Kidney (tissue), 14 donors: ENCODE results near the gene INHA. TPM values are rescaled to one million over a fixed set of nuclear protein-coding genes. Genes with fewer than 3 reads are reported as not detected.
A peak's percentile ranks its signal among the peaks of the same experiment; 100 is the strongest.

Experiments
- DNase-seq, 5 donors: peaks; one replicate each; pipeline ENCODE4 v3.0.0-alpha.2; 2013 to 2020
- FAIRE-seq: peaks from 2 replicates; lab custom pipeline; 2012; peaks lifted over from hg19 to GRCh38; lab: Jason Lieb, UNC
- H3K27ac ChIP-seq, 2 donors: one replicate each; pipeline ENCODE4 v1.7.0; 2013; ENCODE audit warnings: low read depth in 2 of 2, low read length in 2 of 2, inconsistent platforms in 1 of 2
- H3K27me3 ChIP-seq: one replicate; pipeline ENCODE4 v1.7.1; 2013; ENCODE audit warnings: low read length, inconsistent platforms; ENCODE audit not compliant: control insufficient read depth, insufficient read depth
- H3K36me3 ChIP-seq, 3 donors: one replicate each; pipeline versions ENCODE4 v1.7.0 to v1.7.1; 2013; ENCODE audit warnings: low read length in 3 of 3, control low read depth in 1 of 3, inconsistent platforms in 1 of 3; ENCODE audit not compliant: insufficient read depth in 3 of 3, control insufficient read depth in 2 of 3
- H3K4me1 ChIP-seq, 3 donors: one replicate each; pipeline versions ENCODE4 v1.7.0 to v1.7.1; 2013; ENCODE audit warnings: low read length in 3 of 3, inconsistent platforms in 1 of 3, low read depth in 1 of 3; ENCODE audit not compliant: control insufficient read depth in 2 of 3, insufficient read depth in 2 of 3
- H3K4me3 ChIP-seq, 3 donors: one replicate each; pipeline versions ENCODE4 v1.7.0 to v1.8.1; 2013; ENCODE audit warnings: low read length in 3 of 3, control low read depth in 1 of 3, inconsistent platforms in 1 of 3
- H3K9ac ChIP-seq, 3 donors: one replicate each; pipeline versions ENCODE4 v1.7.0 to v1.7.1; 2013; ENCODE audit warnings: low read length in 3 of 3, control low read depth in 1 of 3, inconsistent platforms in 1 of 3
- H3K9me3 ChIP-seq, 3 donors: one replicate each; pipeline versions ENCODE4 v1.7.0 to v1.7.1; 2013; ENCODE audit warnings: low read length in 3 of 3, control low read depth in 1 of 3, inconsistent platforms in 1 of 3; ENCODE audit not compliant: control insufficient read depth in 2 of 3, insufficient read depth in 1 of 3
- CTCF ChIP-seq: IDR thresholded peaks from 3 replicates; pipeline ENCODE4 v1.5.1; 2012; ENCODE audit warnings: mild to moderate bottlenecking, moderate library complexity, borderline replicate concordance; ENCODE audit not compliant: insufficient read depth; ENCODE audit errors: extremely low read depth
- intact Hi-C: fragments of 100-400 bp; cut with DNase I; formaldehyde crosslinking; loops from one replicate; pipeline ENCODE4 v1.11.1; 2022
- polyA plus RNA-seq: library from polyadenylated mRNA; stranded (reverse); fragments of 350-450 nt; fragmentation: Illumina TruSeq; extraction: RNeasy Lipid Tissue Mini Kit (QIAGEN cat#74804); gene quantifications from one replicate; pipeline ENCODE4 v1.2.3, GENCODE V29; 2014; ENCODE audit warnings: low read depth, low replicate concordance; ENCODE audit not compliant: insufficient read depth
- total RNA-seq: library from RNA; stranded (reverse); fragmentation: NEBNext Ultra II Directional; extraction: Animal tissue kit (Norgen Biotek cat#: 25700); gene quantifications from one replicate; pipeline ENCODE4 v1.2.1, GENCODE V29; 2021
- donor health status: control.
- donor health status: control.
- donor health status: control.
- donor health status: control.
- donor health status: control.
- donor health status: DM: yes; HTN: yes; CAD: no.
- donor health status: Normal renal cell carcinoma (clear cell type).

INHA gene
- total and polyA plus RNA-seq, 2 donors from 2014 or later = 1.2 to 2.5 TPM

GRCh38 chr2:219609149-219609750 lies 37.1 kb downstream of the INHA start:
- Histone ChIP-seq H3K9ac (no peak overlapping the region), H3K27me3 (no peaks in the 10 kb centered on the region), H3K4me1 (no peaks in the 10 kb centered on the region), H3K36me3 (peaks cover 0 to 35% (median 16%) of the 10 kb centered on the region in 3 donors), H3K4me3 (no peak overlapping the region), H3K27ac (no peak overlapping the region), H3K9me3 (no peaks in the 10 kb centered on the region)
- no peak for TF ChIP-seq CTCF
- no peak for FAIRE-seq
- intact Hi-C loops = no loop called here
- DNase-seq = no peak

- H3K4me3 ChIP-seq = no peak overlapping the region
- no peak overlapping the region for H3K9ac ChIP-seq
- TF ChIP-seq CTCF = no peak
- DNase-seq (no peak), FAIRE-seq (no peak)
- H3K4me1 ChIP-seq = no peaks in the 10 kb centered on the region
- intact Hi-C loops = no loop called here
- no peaks in the 10 kb centered on the region for H3K9me3 ChIP-seq
- H3K27ac ChIP-seq = no peak overlapping the region
- no peaks in the 10 kb centered on the region for H3K27me3 ChIP-seq
- H3K36me3 ChIP-seq = peaks cover 0 to 37% (median 16%) of the 10 kb centered on the region in 3 donors
These were observed 39.2 kb downstream of the INHA start for GRCh38 chr2:219611306-219611705.

GRCh38 chr2:219611866-219612576 lies 39.9 kb downstream of the INHA start:
- H3K9me3 ChIP-seq = no peaks in the 10 kb centered on the region
- no peaks in the 10 kb centered on the region for H3K4me1 ChIP-seq
- H3K4me3 ChIP-seq = no peak overlapping the region
- H3K27me3 ChIP-seq = no peaks in the 10 kb centered on the region
- TF ChIP-seq CTCF = no peak
- intact Hi-C loops = no loop called here
- FAIRE-seq = no peak
- no peak overlapping the region for H3K27ac ChIP-seq
- peak in 1 of 5 donors; percentile 26 for DNase-seq
- no peak overlapping the region for H3K9ac ChIP-seq
- H3K36me3 ChIP-seq = peaks cover 0 to 31% (median 11%) of the 10 kb centered on the region in 3 donors
